Loucy (cell line): ENCODE data around the gene BCORL1.

Experiments used
- EZH2phosphoT487 ChIP-seq: fragments of 200-600 bp; IDR thresholded peaks from 2 replicates; pipeline ENCODE4 v1.6.1; 2018; ENCODE audit warnings: antibody characterized with exemption, mild to moderate bottlenecking, moderate library complexity, borderline replicate concordance
- TF ChIP-seq, protein P1 (sequence below): fragments of 200-600 bp; sonication (generic); conservative IDR thresholded peaks from 2 replicates; pipeline ENCODE4 v1.5.1; 2014; ENCODE audit warnings: mild to moderate bottlenecking, antibody characterized with exemption, low read length

DNA sequence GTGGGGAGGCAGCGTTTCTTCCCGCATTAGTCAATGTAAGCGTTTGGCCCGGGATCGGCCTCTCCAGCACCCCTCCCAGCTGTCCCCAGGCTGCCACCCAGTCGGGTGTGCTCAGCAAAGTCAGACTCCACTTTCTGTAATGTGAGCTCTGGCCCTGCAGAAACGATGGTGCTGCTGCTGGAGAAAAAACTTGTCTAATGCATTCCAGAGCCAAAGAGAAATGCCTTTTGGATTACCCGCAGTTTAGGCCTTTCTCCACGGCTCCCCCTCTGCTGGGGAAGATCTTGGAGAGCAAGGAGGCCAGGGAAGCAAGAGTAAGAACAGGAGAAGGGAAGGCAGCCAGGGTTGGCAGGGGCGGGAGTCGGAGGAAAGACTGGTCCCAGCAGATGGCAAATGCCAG, 72.7 kb downstream of the BCORL1 start:
- TF ChIP-seq, protein P1, sequence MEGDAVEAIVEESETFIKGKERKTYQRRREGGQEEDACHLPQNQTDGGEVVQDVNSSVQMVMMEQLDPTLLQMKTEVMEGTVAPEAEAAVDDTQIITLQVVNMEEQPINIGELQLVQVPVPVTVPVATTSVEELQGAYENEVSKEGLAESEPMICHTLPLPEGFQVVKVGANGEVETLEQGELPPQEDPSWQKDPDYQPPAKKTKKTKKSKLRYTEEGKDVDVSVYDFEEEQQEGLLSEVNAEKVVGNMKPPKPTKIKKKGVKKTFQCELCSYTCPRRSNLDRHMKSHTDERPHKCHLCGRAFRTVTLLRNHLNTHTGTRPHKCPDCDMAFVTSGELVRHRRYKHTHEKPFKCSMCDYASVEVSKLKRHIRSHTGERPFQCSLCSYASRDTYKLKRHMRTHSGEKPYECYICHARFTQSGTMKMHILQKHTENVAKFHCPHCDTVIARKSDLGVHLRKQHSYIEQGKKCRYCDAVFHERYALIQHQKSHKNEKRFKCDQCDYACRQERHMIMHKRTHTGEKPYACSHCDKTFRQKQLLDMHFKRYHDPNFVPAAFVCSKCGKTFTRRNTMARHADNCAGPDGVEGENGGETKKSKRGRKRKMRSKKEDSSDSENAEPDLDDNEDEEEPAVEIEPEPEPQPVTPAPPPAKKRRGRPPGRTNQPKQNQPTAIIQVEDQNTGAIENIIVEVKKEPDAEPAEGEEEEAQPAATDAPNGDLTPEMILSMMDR, result no peak
- TF ChIP-seq EZH2phosphoT487, result no peak
